Measurements from ENCODE around the gene SMCP.

DNA sequence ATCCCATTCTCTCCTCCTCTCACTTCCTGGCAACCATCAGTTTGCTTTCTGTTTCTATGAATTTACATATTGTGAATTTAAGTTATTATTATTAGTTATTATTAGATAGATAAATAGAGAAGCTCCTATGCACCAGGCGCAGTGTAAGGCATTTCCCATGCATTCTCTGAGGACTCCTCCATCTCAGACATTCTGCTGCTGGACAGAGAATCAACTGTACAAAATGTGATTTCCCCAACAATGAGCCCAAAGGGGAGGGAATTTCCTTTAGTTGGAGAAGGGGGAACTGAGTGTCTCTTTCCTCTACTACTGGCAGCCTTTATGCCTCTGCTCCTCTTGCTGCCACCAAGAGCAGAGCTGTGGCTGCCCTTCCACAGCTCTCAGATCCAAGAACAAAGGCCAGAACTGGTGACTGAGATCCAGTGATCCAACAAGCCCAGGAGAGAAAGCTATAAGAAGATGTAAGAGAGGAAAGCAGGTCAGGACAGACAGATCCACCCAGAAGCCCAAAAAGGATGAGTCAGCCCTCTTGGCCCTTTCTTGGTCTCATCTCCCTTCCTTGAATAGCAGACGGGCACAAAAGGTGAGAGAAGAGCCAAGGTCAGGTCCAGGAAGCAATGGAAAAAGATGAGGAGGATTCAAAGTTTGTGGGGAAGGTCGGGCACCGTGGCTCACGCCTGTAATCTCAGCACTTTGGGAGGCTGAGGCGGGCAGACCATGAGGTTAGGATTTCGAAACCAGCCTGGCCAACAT is 26.7 kb downstream of the SMCP start:
- TF ChIP-seq YY1 (IDR thresholded peaks at IDR 0.05; ENCODE audit: low read depth) (no peak), EP300 (IDR thresholded peaks at IDR 0.05; ENCODE audit: borderline replicate concordance) (no peak), RAD21 (IDR thresholded peaks at IDR 0.05; ENCODE audit: low read depth) (no peak), CEBPB (IDR thresholded peaks at IDR 0.05) (no peak)
- TF ChIP-seq, protein P1, sequence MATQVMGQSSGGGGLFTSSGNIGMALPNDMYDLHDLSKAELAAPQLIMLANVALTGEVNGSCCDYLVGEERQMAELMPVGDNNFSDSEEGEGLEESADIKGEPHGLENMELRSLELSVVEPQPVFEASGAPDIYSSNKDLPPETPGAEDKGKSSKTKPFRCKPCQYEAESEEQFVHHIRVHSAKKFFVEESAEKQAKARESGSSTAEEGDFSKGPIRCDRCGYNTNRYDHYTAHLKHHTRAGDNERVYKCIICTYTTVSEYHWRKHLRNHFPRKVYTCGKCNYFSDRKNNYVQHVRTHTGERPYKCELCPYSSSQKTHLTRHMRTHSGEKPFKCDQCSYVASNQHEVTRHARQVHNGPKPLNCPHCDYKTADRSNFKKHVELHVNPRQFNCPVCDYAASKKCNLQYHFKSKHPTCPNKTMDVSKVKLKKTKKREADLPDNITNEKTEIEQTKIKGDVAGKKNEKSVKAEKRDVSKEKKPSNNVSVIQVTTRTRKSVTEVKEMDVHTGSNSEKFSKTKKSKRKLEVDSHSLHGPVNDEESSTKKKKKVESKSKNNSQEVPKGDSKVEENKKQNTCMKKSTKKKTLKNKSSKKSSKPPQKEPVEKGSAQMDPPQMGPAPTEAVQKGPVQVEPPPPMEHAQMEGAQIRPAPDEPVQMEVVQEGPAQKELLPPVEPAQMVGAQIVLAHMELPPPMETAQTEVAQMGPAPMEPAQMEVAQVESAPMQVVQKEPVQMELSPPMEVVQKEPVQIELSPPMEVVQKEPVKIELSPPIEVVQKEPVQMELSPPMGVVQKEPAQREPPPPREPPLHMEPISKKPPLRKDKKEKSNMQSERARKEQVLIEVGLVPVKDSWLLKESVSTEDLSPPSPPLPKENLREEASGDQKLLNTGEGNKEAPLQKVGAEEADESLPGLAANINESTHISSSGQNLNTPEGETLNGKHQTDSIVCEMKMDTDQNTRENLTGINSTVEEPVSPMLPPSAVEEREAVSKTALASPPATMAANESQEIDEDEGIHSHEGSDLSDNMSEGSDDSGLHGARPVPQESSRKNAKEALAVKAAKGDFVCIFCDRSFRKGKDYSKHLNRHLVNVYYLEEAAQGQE (IDR thresholded peaks at IDR 0.05; ENCODE audit: low read depth), result no peak
- TF ChIP-seq, protein P2, sequence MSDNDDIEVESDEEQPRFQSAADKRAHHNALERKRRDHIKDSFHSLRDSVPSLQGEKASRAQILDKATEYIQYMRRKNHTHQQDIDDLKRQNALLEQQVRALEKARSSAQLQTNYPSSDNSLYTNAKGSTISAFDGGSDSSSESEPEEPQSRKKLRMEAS (IDR thresholded peaks at IDR 0.05), result no peak
